Ectodermal cell (in vitro differentiated cells): ENCODE results near the gene UBE2E2.

Source experiments
- H3K27ac ChIP-seq: 2 replicates; pipeline ENCODE4 v1.7.0; 2013; ENCODE audit warnings: mild to moderate bottlenecking, low read depth, low read length; ENCODE audit not compliant: insufficient read depth, poor library complexity, severe bottlenecking
- H3K27me3 ChIP-seq: 2 replicates; pipeline ENCODE4 v1.7.0; 2013; ENCODE audit warnings: mild to moderate bottlenecking, low read length; ENCODE audit not compliant: insufficient read depth, control insufficient read depth, poor library complexity, severe bottlenecking
- H3K36me3 ChIP-seq: one replicate; pipeline ENCODE4 v1.7.0; 2013; ENCODE audit warnings: low read length; ENCODE audit not compliant: control insufficient read depth, insufficient read depth
- H3K4me1 ChIP-seq: one replicate; pipeline ENCODE4 v1.7.0; 2013; ENCODE audit warnings: low read length; ENCODE audit not compliant: control insufficient read depth, insufficient read depth
- H3K4me3 ChIP-seq: 2 replicates; pipeline ENCODE4 v1.7.0; 2013; ENCODE audit warnings: low read depth, low read length, control low read depth; ENCODE audit not compliant: insufficient read depth
- H3K9me3 ChIP-seq: 2 replicates; pipeline ENCODE4 v1.7.0; 2013; ENCODE audit warnings: mild to moderate bottlenecking, low read length, moderate library complexity; ENCODE audit not compliant: control insufficient read depth
- WGBS, 2 experiments: methylation state at CpG; one replicate each; pipeline ENCODE4 v1.1.7; 2013; ENCODE audit warnings: missing lambda C conversion rate in 2 of 2; 5-methylcytosine and 5-hydroxymethylcytosine counted together

The UBE2E2 gene

GRCh38 chr3:23209747-23210487 lies 6.8 kb downstream of the UBE2E2 start:
- WGBS, 2 experiments, result 81 to 84% methylated on average over 4 of the region's 4 CpGs
- no peak overlapping the region for H3K27ac ChIP-seq

GRCh38 chr3:23213813-23214212 lies 10.7 kb downstream of the UBE2E2 start:
- no peaks in the 10 kb centered on the region for H3K9me3 ChIP-seq
- H3K27me3 ChIP-seq, result no peaks in the 10 kb centered on the region
- no peak overlapping the region for H3K27ac ChIP-seq
- H3K36me3 ChIP-seq, result no peaks in the 10 kb centered on the region
- WGBS, 2 experiments, result 38% methylated on average over 2 of the region's 2 CpGs; no CpG with 5 or more reads in 1 of the 2 experiments
- no peak overlapping the region for H3K4me3 ChIP-seq
- no peaks in the 10 kb centered on the region for H3K4me1 ChIP-seq

More at GRCh38 chr3:23209747-23210487, 6.8 kb downstream of the UBE2E2 start:
- H3K4me1 ChIP-seq, result no peaks in the 10 kb centered on the region
- no peak overlapping the region for H3K4me3 ChIP-seq
- H3K9me3 ChIP-seq, result no peaks in the 10 kb centered on the region
- H3K36me3 ChIP-seq, result no peaks in the 10 kb centered on the region
- no peaks in the 10 kb centered on the region for H3K27me3 ChIP-seq

- WGBS, 2 experiments, result 96 to 99% methylated on average over 5 of the region's 5 CpGs
- Histone ChIP-seq H3K4me1 (no peaks in the 10 kb centered on the region), H3K27me3 (no peaks in the 10 kb centered on the region), H3K27ac (no peak overlapping the region), H3K4me3 (no peak overlapping the region), H3K36me3 (no peaks in the 10 kb centered on the region), H3K9me3 (no peaks in the 10 kb centered on the region)
Observed at GRCh38 chr3:23217872-23218554, 14.9 kb downstream of the UBE2E2 start.

DNA sequence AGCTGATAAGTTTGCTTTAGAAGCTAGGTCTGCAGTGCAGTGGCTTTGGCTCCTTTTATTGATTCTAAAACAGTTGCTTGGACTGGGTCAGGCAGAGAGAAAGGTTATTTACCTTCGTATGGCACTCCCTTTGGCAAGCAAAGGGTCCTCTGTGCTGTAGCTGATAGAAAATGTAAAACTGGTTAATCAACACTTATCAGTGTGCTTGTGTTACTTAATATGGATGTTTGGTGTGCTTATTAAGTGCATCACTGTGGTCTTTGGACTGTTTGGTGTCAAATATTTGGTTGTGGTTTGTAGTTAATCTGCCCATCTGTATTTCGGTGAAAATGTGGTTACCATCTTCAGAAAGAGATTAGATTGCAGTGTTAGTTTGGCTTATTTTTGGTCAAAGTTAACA lies 16.0 kb downstream of the UBE2E2 start:
- no peak overlapping the region for H3K4me3 ChIP-seq
- 74 to 80% methylated on average over 2 of the region's 2 CpGs for WGBS, 2 experiments
- no peak overlapping the region for H3K27ac ChIP-seq

DNA sequence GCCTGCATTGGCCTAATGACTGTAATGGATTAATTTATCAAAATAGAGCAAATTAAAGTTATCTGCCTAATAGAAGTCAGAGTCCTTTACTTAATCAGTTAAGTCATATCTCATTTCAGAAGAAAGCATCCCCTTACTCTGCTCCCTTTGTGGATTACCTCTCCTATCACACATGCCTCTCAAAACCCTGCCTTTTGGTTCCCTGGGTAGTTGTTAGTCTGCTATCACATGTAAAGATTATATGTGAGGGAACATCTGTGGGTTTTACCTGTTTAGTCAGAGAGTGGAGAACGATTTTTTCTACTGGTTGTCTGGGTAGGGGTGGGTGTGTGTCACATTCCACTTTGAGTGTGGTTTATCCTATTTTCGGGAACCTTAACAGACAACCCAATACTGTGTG lies 16.4 kb downstream of the UBE2E2 start:
- Histone ChIP-seq H3K4me3 (no peak overlapping the region), H3K36me3 (no peaks in the 10 kb centered on the region), H3K9me3 (no peaks in the 10 kb centered on the region), H3K27ac (no peak overlapping the region), H3K27me3 (no peaks in the 10 kb centered on the region), H3K4me1 (no peaks in the 10 kb centered on the region)
- 83 to 84% methylated on average over 2 of the region's 2 CpGs for WGBS, 2 experiments

More for the DNA sequence above, 16.0 kb downstream of the UBE2E2 start:
- H3K9me3 ChIP-seq, result no peaks in the 10 kb centered on the region
- H3K4me1 ChIP-seq, result no peaks in the 10 kb centered on the region
- H3K36me3 ChIP-seq, result no peaks in the 10 kb centered on the region
- H3K27me3 ChIP-seq, result no peaks in the 10 kb centered on the region

DNA sequence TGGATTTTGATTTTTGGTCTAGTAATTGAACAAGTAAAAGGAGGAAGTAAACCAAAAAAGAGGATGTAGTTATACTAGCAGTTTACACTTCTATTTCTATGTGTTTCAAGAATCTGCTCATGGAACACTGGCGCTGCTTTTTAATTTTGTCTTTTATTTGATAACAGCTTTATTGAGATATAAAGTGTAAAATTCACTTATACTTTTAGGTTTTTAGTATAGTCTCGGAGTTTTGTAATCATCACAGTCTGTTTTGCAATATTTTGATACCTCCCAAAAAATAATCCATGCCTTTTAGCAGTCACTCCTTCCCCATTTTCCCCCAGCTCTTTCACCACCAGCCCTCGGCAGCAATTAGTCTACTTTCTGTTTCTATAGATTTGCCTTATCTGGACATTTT lies 18.0 kb downstream of the UBE2E2 start:
- no peak overlapping the region for H3K4me3 ChIP-seq
- H3K36me3 ChIP-seq, result no peaks in the 10 kb centered on the region
- no peaks in the 10 kb centered on the region for H3K27me3 ChIP-seq
- no peaks in the 10 kb centered on the region for H3K9me3 ChIP-seq
- WGBS, 2 experiments, result 90 to 100% methylated on average over 1 to 3 of the region's 3 CpGs
- H3K4me1 ChIP-seq, result no peaks in the 10 kb centered on the region
- no peak overlapping the region for H3K27ac ChIP-seq

DNA sequence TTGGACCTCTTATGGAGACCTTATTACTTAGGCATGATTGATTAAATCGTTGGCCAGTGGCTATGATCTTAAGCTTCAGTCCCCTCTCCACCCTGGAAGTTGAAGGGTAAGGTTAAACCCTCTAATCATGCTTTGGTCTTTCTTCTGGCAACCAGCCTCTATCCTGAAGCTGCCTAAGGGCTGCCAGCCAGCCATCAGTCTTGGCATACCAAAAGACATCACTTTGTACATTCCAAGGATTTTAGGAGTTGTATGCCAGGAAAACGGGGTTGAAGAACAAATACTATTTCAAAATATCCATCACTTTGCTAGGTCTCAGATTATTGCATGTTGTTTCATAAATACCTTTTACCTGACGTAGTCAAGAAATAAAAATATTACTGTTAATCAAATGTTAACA lies 28.9 kb downstream of the UBE2E2 start:
- H3K36me3 ChIP-seq, result no peaks in the 10 kb centered on the region
- no peaks in the 10 kb centered on the region for H3K9me3 ChIP-seq
- no peak overlapping the region for H3K27ac ChIP-seq
- H3K4me1 ChIP-seq, result no peaks in the 10 kb centered on the region
- H3K4me3 ChIP-seq, result no peak overlapping the region
- no peaks in the 10 kb centered on the region for H3K27me3 ChIP-seq
- WGBS, 2 experiments, result 88 to 93% methylated on average over 2 to 3 of the region's 3 CpGs

- Histone ChIP-seq H3K4me1 (no peaks in the 10 kb centered on the region), H3K27ac (no peak overlapping the region), H3K36me3 (no peaks in the 10 kb centered on the region), H3K4me3 (no peak overlapping the region), H3K27me3 (no peaks in the 10 kb centered on the region), H3K9me3 (no peaks in the 10 kb centered on the region)
- WGBS, 2 experiments, result 85 to 94% methylated on average over 1 of the region's 1 CpG
Observed at GRCh38 chr3:23232854-23233253, 29.7 kb downstream of the UBE2E2 start.

- 91 to 93% methylated on average over 1 of the region's 1 CpG for WGBS, 2 experiments
- H3K36me3 ChIP-seq, result no peaks in the 10 kb centered on the region
- H3K4me1 ChIP-seq, result no peaks in the 10 kb centered on the region
- H3K9me3 ChIP-seq, result no peaks in the 10 kb centered on the region
- H3K27me3 ChIP-seq, result no peaks in the 10 kb centered on the region
- no peak overlapping the region for H3K4me3 ChIP-seq
- no peak overlapping the region for H3K27ac ChIP-seq
Observed at GRCh38 chr3:23235264-23235663, 32.1 kb downstream of the UBE2E2 start.

- H3K4me1 ChIP-seq, result no peaks in the 10 kb centered on the region
- no peaks in the 10 kb centered on the region for H3K9me3 ChIP-seq
- H3K36me3 ChIP-seq, result no peaks in the 10 kb centered on the region
- 93 to 95% methylated on average over 6 of the region's 6 CpGs for WGBS, 2 experiments
- no peaks in the 10 kb centered on the region for H3K27me3 ChIP-seq
- no peak overlapping the region for H3K4me3 ChIP-seq
- no peak overlapping the region for H3K27ac ChIP-seq
Observed at GRCh38 chr3:23236890-23237289, 33.8 kb downstream of the UBE2E2 start.
